GM18858 (cell line): ENCODE results near the gene TMEM72.
A peak's percentile ranks its signal among the peaks of the same experiment; 100 is the strongest.

Source experiments
- ATAC-seq: cut with Tn5 transposase; IDR thresholded peaks from one replicate; pipeline ENCODE4 v1.9.1; 2021; ENCODE audit not compliant: unreplicated experiment

The TMEM72 gene

DNA sequence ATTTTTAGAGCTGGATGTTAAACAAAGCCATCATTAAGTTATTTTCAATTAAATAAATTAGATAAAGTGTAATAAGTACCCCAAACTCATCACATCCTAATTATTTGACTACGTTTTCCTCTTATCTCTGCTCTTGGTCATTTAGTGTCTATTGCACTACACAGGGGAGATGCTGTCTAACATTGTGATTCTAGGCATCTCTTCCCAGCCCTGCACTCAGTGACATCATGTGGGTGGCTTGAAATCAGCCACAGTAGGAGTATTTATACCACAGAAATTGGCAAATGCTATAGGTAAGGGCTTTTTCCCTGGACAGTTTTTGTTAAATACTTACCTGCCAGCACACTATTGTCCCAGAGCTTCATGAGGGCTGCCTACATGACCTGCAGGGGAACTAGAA, 21.3 kb upstream of the TMEM72 start:
- no peak for ATAC-seq

DNA sequence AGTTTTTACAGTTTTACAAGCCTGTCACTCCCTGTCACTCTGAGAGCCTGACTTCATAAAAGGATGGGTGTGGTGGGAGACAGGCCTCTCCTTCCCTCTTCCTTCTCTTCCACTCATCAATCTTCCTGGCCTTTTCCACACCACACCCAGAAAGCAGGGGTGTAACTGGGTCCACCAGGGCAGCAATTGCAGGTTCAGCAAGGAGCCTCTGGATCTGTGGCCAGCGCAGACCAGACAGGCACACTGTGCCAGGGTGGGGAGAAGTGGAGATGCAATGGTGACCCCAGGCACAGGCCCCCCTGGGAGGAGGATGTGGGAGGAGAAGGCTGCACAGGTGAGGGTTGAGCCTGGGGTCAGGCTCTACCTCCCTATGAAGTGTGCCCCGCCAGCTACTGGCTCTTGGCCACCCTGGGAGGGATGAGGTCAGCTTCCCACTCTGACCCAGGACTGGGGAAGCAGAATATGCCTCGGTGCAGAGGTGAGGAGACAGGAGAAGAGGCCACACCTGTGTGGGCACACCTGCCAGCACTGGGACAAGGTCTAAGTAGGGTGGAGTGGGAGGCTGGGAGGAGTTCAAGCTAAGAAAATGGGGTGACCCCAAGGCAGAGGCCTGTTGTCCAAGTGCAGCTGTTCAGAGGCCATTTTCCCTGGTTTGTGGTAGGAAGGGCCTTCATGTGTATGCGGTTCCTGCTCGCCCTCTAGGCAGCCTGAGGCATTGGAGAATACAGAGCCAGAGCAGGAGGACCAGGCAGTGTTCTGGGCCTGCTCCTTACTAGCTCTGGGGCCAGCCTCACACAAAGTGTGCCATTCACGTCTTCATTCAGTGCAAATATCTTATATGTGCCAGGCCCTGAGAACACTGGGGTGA, 20.2 kb upstream of the TMEM72 start:
- no peak for ATAC-seq

DNA sequence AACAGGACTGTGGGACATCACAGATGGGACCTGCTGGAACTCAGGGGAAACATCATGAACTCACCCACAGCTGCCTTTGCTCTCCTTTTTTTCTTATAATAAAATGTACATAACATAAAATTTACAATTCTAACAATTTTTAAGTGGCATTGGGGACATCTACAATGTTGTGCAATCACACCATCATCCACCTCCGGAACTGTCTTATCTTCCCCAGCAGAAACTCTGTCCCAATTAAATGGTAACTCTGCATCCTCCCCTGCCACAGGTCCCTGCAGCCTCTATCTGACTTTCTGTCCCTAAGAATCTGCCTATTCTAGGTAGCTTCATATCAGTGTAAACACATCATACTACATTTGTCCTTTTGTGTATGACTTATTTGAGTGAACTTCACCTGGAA, 19.4 kb upstream of the TMEM72 start:
- ATAC-seq, result no peak

DNA sequence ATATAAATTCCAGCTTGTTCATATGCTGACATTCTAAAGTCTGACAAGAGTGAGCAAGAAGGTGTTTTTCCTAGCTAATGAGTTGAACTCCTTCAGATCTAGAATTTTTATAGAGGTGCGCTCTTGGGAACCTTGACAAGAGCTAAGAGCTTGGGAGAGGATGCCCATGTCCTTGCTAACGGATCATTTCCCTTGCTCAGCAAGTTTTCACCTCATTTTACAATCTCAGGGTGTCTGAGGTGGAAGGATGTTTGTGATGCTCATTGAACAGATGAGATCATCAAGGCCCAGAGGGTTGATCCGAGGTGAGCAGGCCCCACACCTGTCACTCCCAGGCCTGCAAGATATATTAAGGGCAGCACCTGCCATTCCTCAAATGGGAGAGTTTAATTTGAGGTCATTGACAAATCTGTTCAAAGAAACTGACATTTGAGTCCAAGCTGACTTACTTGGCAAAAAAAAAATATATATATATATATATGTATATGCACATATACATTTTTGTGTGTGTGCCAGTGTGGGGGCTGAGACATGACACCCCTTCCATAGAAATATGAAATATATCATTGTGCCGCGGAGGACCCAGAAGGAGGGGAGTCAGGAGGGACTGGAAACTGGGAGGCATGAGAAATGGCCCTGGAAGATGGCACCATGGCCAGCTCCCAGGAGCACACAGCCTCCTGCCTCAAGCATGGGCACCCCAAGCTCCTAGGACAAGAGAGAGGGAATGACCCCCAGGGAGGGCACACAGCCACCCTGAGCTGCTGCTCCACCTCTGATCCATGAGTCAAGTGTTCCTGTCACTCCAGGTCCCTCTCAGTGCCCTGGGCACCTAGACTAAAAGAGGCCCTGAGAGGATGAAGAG, 17.3 kb upstream of the TMEM72 start:
- no peak for ATAC-seq

DNA sequence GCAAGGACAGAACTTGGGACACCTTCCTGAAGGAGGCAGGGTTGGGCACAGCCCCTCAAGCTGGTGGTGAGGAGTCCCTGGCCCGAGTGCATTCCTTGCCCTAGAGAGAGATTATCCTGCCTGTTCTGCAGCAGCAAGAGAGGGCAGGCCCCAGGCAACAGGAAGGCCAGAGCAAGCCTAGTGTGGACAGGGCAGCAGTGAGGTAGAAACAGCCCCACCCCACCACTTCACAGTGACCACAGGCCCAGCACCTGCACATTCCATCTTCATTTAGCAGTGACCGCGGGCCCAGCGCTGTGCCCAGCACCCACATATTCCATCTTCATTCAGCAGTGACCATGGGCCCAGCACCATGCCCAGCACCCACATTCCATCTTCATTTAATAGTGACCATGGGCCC, 16.4 kb upstream of the TMEM72 start:
- no peak for ATAC-seq

DNA sequence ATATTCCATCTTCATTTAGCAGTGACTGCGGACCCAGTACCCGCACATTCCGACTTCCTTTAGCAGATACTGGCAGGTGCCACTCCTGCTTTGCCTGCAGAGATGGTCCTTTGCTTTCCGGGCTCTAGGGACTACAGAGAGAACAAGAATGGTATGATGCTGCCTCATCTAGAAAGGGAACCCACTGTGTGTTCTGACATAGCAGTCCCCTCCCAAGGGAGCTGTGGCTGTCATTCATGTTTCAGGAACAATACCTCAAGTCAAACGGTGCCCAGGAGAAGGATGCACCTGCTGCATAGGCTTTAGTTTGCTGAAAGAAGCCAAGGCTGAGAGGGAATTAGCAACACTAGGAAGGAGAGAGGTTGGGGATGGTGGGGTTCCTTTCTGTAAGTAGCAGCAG, 15.9 kb upstream of the TMEM72 start:
- ATAC-seq, result peak; percentile 60

DNA sequence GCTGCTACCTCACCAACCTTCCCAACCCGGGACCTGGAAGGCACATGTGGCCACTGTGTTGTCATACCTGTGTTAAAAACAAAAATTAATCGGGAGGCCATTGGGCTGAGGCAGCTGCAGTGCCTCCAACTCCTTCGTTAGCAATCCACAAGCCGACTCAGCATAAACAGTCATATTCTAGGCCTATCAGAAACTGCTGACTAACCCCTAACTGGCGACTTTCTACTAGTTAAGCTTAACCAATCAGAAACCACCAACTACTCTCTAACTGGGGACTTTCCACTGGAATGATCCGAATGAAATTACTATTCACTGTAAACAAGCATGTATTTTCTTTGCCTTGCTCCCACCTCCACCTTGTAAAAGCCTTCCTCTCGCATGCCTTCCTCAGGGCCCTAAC, 14.1 kb upstream of the TMEM72 start:
- ATAC-seq, result no peak

DNA sequence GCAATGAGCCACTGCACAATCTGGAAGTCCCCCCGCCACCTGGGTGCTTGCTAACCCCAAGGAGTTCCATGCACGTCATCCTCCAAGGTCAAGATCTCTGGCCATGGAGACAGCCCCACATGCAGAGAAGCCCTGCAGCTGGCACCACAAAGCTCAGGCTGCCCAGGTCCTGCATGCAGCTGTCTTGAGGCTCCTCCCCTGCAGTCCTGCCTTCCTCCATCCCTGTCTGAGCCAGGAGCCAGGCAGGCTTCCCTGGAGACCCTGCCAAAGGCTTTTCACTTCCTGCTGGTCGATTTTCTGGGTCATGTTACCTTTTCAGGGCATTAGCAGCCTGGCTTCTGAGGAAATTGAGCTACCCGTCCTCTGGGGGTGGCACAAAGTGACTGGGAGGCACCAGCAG, 12.5 kb upstream of the TMEM72 start:
- ATAC-seq, result no peak

DNA sequence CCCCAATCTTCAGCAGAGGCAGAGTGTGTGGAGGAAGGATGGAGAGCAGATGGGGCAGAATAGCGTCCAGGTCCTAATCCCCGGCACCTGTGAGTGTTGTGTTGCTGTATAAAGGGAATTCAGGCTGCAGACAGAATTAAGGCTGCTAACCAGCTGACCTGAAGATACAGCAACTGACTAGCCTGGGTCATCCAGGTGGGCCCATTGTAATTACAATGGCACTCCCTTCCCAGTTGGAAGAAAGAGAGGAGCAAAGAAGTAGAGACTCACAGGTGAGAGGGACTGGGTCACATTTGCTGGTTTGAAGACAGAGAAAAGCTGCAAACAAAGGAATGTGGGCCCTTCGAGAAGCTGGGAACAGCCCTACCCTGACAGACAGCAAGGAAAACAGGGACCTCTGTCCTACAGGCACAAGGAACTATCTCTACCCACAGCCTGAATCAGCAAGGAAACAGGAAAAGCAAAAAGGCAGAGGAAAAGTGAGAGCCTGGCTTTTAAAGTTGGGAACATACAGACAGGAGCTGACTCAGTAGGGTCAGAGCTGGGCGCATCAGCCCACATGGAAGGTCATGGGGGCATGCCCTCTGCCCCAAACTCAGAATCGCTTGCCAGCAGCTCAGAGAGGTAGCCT, 11.6 kb upstream of the TMEM72 start:
- ATAC-seq, result no peak

DNA sequence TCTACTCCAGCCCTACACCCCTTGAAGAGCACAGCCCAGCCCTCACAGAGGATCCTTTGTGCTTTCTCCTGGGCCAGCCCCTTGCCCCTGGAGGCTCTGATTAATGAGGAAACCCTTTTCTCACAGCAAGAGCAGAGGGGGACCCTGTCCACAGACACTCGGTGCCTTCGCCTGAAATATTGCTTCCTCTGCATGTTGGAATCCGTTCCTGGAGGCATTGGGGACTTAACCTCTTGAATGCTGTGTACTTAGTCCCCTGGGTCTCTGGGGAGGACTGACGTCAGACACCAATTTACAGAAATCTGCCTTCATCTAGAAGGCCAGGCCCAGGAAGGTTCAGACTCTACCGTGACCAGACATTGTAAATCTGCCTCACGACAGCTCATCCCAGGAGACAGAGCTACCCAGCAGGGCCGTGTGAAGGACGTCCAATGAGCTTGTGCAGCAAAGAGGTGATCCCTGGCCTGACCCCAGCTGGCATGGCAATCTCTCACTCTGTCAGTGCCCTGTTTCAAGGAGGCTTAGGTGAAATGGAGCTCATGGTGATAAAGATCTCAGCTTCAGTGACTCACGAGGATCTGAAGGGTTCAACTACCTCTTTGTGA, 8.1 kb upstream of the TMEM72 start:
- ATAC-seq, result no peak

DNA sequence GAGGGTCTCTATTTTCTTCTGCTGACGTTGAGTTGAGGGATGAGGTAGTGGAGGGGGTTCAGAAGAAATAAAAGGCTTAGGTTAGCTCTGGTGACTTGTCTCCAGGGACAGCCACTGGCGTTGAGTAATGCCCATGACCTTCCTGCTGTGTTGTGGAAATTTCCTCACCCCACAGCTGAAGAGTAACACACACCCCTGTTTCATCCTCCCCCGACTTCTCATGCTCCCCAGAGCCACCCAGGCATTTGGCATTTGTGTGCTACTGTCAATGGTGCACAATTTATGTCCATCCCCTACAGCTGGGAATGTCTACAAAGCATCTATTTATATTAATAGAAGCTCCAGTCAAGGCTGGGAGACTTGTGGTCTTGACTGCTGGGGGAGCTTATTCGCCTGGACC, 4.7 kb upstream of the TMEM72 start:
- no peak for ATAC-seq

DNA sequence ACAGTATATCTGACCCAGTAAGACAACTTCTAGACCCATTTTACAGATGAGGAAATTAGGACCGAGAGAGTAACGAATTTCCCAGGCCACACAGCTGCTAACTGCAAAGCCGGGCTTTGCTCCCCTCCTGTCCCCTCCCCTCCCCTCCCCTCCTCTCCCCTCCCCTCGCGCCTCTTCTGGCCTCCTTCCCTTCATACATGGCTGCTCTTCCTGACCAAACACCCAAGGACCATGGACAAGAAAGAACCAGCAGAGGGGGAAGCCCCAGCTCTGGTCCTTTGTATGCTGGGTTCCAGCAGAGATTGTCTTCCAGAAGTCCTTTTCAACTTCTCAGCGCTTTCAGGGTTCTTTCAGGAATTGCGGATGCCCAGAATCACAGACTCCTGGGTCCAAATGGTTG, 3.6 kb upstream of the TMEM72 start:
- ATAC-seq, result no peak

DNA sequence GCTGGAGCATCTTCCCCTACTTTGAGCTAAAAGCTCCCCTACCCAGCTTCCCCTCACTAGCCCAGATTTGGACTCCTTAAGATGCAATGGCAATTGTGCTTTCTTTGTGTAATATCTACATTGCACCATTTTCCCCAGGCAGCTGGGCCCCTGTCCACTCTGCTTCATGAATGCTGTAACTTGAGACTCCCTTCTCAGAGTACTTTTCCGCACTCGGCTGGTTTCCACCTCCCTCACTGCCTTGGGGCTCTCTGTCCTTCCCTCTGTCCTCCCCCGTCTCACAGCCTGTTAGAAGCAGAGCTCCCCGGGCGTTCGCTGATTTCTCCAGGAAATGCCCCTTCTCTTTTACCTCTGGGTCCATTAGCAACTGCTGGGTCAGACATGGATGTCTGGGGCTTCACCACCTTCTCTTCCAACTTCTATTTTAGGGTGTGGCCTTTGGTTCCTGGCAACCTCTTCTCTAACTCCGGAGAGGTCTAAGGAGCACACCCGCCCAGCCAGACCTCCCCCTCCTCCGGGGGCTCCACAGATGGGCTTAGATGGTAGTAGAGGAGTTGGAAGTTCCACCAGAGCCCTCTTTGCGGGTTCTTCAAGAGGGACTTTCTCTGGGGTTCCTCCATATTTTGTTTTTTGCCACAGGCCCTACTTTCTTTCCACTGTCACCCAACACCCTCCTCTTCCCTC, 2.9 kb upstream of the TMEM72 start:
- no peak for ATAC-seq

DNA sequence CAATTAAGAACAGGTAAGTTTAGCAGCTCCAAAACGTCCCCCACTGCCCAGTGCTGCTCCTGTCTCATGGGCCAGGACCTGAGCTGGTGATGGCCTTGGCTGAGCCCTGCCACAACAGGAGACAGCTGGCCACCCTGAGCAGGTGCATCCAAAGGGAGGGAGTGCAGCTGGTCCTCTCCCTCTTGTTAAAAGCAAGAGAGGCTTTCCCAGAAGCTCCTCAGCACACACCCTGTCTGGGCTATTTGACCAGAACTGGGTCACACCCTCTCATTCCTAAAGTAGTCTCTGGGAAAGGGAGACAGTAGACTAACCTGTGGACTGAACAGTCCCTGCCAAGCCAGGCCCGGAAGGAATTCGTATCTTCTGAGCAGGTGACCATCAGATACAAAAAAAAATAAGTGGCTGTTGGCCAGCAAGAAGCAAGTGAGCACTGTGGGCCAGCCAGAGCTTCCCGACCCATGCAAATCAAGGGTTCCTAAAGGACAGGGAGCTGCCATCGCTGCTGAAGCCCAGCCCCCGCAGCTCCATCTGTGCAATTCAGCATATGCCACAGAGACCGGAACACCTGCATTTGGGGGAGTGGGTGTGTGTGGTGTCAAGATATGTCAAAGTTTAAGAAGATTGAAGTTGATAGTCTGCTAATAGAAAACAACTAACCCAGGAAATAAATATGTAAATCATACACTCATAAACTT, 2.1 kb upstream of the TMEM72 start:
- ATAC-seq, result no peak

DNA sequence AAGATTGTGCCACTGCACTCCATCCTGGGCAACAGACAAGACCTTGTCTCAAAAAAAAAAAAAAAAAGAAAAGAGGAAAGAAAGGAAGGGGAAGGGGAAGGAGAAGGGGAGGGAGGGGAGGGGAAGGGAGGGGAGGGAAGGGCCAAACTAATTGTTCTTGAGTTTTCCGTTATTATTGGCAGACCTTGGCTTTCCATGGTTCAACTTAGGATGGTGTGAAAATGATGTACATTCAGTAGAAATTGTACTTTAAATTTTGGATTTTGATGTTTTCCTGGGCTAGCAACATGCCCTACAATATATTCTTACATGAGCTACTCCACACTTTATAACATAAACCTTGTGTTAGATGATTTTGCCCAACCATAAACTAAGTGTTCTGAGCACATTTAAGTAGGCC, 1.2 kb upstream of the TMEM72 start:
- no peak for ATAC-seq

DNA sequence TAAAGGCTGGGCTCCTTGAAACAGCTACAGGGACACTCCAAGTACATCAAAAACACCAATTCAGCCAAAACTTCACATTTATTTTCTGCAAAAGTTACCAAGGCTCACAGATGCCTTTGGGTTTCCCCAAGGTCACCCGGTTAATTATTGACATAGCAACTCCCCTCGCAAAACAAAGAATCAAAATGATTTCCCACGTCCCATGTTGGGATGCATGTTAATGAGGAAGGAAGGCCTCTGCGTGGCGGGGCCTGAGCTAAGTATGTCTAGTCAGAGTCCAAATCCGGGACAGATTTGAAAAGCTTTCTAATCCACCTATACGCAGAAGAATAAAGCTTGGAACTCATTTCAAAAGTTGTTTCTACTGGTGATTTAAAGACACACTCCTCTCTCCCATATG, 535 bp upstream of the TMEM72 start:
- ATAC-seq, result no peak

DNA sequence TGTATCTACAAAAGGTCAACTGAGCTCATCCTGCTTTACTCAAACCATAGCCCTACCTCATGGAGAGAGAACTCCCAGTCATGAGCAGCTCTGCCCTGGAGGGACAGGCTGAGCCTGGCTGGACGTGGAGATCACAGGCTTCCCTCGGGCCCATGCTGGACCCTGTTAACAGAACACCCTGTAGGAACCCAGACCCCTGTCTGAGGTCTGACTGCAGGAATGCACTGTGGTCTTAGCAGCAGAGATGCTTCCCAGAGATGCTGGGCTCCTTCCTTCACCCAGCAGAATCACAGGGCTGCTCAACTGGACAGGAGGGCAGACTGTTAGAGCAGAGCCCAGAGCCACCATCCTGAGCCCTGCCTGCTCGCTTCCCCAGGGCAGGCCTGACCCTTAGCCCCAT, 814 bp downstream of the TMEM72 start:
- no peak for ATAC-seq

DNA sequence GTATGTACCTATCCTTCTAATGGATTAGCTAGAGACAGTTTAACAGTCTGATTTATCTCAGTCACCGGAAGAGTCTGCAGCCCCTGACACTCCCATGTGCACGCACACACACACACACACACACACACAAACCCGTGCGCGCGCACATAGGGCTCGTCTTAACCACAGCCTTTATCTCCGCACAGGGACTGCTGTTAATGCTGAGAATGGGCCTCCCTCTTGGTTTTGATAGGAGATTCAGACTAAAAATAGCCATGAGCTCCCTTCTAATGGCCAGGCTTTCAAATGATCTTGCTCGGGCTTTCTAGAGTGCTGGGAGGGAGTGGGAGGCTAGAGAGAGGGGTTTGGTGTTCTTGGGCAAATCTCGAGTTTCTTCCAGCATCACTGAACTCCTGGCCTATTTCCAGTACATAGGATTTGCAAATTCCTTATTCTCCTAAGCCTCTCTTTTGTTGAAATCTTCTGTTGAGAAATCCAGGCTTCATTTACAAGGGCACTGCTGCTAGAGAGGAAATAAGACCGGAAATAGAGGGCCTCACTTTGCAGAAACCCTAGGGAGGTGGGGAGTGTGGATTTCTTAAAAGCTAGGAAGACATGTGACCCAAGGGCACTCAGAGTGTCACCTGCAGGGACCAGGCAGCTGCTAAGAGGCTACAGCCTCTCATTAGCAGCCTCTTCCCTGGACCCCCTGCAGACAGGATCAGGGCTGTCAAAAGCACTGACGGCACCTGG, 2.4 kb downstream of the TMEM72 start:
- no peak for ATAC-seq

DNA sequence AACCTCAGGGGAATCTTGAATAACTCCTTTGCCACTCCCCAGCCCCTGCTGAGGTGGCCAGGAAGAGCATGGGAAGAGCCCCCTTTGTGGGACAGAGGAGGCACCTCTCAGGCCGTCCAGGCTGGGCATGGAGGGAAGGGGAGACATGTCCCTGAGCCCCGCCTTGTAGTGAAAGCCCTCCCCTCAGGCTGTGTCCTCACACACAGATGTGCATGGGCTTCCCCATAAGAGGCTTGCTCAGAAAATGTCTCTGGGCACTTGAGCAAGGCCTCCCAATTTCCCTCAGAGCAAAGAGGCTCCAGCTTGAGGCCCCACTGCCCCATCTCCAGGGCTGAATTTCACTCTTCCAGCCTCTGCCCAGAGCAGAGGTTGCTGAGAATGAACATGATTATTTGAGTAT, 3.8 kb downstream of the TMEM72 start:
- ATAC-seq, result no peak

DNA sequence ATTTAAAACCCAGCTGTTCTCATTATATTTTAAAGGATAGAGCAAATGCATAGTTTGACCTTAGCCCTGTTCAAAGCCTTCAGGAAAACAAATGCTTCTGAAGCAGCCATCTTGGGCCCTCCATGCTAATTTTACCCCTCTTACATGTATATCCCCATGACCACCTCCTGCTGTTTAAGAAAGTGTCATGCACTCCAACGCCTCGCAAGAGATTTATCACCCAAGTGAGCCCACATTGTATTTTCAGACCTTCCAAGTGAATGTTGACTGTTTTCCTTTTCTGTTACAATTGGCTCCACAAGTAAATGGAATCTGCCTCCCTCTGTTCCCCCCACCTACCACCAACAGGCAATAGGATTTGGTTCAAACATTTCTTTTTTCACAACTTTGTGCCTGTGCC, 5.3 kb downstream of the TMEM72 start:
- ATAC-seq, result no peak
